MM.1S (cell line): ENCODE data around the gene TMEM37.

Source experiments
- EZH2 ChIP-seq: fragments of 300-600 bp; sonication (generic); optimal IDR thresholded peaks from 2 replicates; pipeline ENCODE3; 2017; ENCODE audit warnings: low read depth, mild to moderate bottlenecking, antibody characterized with exemption, low read length, mixed read lengths
- TF ChIP-seq, protein P1 (sequence below): fragments of 300-600 bp; sonication (generic); IDR thresholded peaks from 2 replicates; pipeline ENCODE4 v1.5.1; 2016; ENCODE audit warnings: antibody characterized with exemption, low read length, mixed read lengths

DNA sequence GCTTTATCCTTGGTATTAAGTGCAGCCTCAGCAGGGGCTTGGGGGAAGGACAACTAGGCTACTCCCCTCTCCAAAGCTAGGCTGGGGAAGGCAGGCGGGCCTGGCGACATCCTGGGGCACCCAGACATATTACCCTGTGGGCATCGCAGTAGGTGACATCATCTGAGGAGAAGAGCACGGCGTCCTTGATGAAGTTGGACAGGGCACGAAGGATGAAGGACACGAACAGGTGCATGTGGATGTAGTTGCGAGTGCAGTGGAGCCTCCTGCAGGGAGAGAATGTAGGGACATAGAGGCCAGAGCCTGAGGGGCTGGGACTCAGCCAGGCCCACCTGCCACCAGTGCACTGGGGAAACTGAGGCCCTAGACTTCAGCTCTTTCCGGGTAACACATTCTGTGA lies 32.3 kb downstream of the TMEM37 start:
- TF ChIP-seq, protein P1, sequence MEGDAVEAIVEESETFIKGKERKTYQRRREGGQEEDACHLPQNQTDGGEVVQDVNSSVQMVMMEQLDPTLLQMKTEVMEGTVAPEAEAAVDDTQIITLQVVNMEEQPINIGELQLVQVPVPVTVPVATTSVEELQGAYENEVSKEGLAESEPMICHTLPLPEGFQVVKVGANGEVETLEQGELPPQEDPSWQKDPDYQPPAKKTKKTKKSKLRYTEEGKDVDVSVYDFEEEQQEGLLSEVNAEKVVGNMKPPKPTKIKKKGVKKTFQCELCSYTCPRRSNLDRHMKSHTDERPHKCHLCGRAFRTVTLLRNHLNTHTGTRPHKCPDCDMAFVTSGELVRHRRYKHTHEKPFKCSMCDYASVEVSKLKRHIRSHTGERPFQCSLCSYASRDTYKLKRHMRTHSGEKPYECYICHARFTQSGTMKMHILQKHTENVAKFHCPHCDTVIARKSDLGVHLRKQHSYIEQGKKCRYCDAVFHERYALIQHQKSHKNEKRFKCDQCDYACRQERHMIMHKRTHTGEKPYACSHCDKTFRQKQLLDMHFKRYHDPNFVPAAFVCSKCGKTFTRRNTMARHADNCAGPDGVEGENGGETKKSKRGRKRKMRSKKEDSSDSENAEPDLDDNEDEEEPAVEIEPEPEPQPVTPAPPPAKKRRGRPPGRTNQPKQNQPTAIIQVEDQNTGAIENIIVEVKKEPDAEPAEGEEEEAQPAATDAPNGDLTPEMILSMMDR = no peak
- TF ChIP-seq EZH2 = no peak
